ENCODE results near the gene PLCL2.

GRCh38 chr3:17014284-17014683, 129.5 kb downstream of the PLCL2 start:
- no peak for TF ChIP-seq CTCF (IDR thresholded peaks at IDR 0.05; ENCODE audit: insufficient read depth, low read length, poor library complexity, severe bottlenecking)
- TF ChIP-seq EZH2phosphoT487 (conservative IDR thresholded peaks at IDR 0.05; ENCODE audit: low read length): no peak

Data from SU-DHL-6 (cell line).